Keratinocyte (primary cell): Measurements from ENCODE around the gene CSGALNACT2. TPM values are rescaled to one million over a fixed set of nuclear protein-coding genes. Genes with fewer than 3 reads are reported as not detected.

Experiments used
- DNase-seq: peaks from one replicate; pipeline ENCODE4 v3.0.0-alpha.2; 2011; ENCODE audit warnings: low read depth, missing footprints, low spot score
- FAIRE-seq: peaks from 2 replicates; lab custom pipeline; 2011; peaks lifted over from hg19 to GRCh38; lab: Jason Lieb, UNC
- H2AFZ ChIP-seq: 2 replicates; pipeline ENCODE4 v1.6.0; 2012; ENCODE audit warnings: low read length, control low read depth, inconsistent platforms; ENCODE audit not compliant: control insufficient read depth
- H3K27ac ChIP-seq: 2 replicates; pipeline ENCODE4 v1.5.1; 2011; ENCODE audit warnings: low read length; ENCODE audit not compliant: control insufficient read depth, insufficient read depth
- H3K27me3 ChIP-seq: 3 replicates; pipeline ENCODE4 v1.6.0; 2011; ENCODE audit warnings: low read length; ENCODE audit not compliant: control insufficient read depth, insufficient read depth; ENCODE audit errors: extremely low read depth
- H3K36me3 ChIP-seq, 2 experiments: 2 replicates in 1 of 2; 3 replicates in 1 of 2; pipeline ENCODE4 v1.5.1; 2011; ENCODE audit warnings: low read length in 2 of 2, mild to moderate bottlenecking in 1 of 2; ENCODE audit not compliant: control insufficient read depth in 2 of 2, insufficient read depth in 2 of 2; ENCODE audit errors: extremely low read depth in 1 of 2
- H3K4me1 ChIP-seq: 3 replicates; pipeline ENCODE4 v1.5.1; 2011; ENCODE audit warnings: low read length; ENCODE audit not compliant: control insufficient read depth, insufficient read depth; ENCODE audit errors: extremely low read depth
- H3K4me2 ChIP-seq: 3 replicates; pipeline ENCODE4 v1.6.0; 2011; ENCODE audit warnings: low read depth, low read length; ENCODE audit not compliant: control insufficient read depth, insufficient read depth; ENCODE audit errors: extremely low read depth
- H3K4me3 ChIP-seq, 3 experiments: fragments of 200-600 bp in 1 of 3; sonication (generic) in 1 of 3; 2 replicates in 2 of 3; 3 replicates in 1 of 3; pipeline ENCODE4 v1.5.1; 2011 to 2016; ENCODE audit warnings: low read length in 3 of 3, mild to moderate bottlenecking in 3 of 3, control low read depth in 2 of 3, inconsistent platforms in 1 of 3, low read depth in 1 of 3, mixed read lengths in 1 of 3, mixed run types in 1 of 3, moderate library complexity in 1 of 3; ENCODE audit not compliant: control insufficient read depth in 2 of 3, insufficient read depth in 2 of 3; ENCODE audit errors: extremely low read depth in 1 of 3
- H3K79me2 ChIP-seq: 2 replicates; pipeline ENCODE4 v1.6.0; 2012; ENCODE audit warnings: low read length; ENCODE audit not compliant: control insufficient read depth, insufficient read depth
- H3K9ac ChIP-seq: 3 replicates; pipeline ENCODE4 v1.6.0; 2011; ENCODE audit warnings: low read length; ENCODE audit not compliant: control insufficient read depth, insufficient read depth; ENCODE audit errors: extremely low read depth
- H3K9me1 ChIP-seq: 3 replicates; pipeline ENCODE4 v1.6.0; 2011; ENCODE audit warnings: low read length; ENCODE audit not compliant: control insufficient read depth, insufficient read depth; ENCODE audit errors: extremely low read depth
- H3K9me3 ChIP-seq: 2 replicates; pipeline ENCODE4 v1.5.1; 2012; ENCODE audit warnings: low read depth, low read length; ENCODE audit not compliant: control insufficient read depth
- H4K20me1 ChIP-seq: 3 replicates; pipeline ENCODE4 v1.6.0; 2011; ENCODE audit warnings: low read length; ENCODE audit not compliant: control insufficient read depth, insufficient read depth; ENCODE audit errors: extremely low read depth
- EZH2 ChIP-seq: IDR thresholded peaks from one replicate; pipeline ENCODE4 v1.6.1; 2012; ENCODE audit warnings: inconsistent platforms, mild to moderate bottlenecking, low read length, moderate library complexity
- dilution Hi-C: fragments of 300-500 bp; cut with MboI; formaldehyde crosslinking; loops from one replicate; pipeline ENCODE4 v1.7.0; 2020; ENCODE audit warnings: low sequenced_read_pairs; ENCODE audit not compliant: extremely low pct_ligation_motif_present
- polyA plus RNA-seq, 5 experiments: library from polyadenylated mRNA; depleted of rRNA in 3 of 5; stranded (reverse) in 3 of 5; stranded (forward) in 1 of 5; unstranded in 1 of 5; fragments of >200 nt; gene quantifications; 1 replicate in 1 of 5; 2 replicates in 3 of 5; 3 replicates in 1 of 5; pipeline versions ENCODE4 v1.2.1 to v1.2.3, GENCODE V29; 2011 to 2012; ENCODE audit warnings: missing spikeins in 2 of 5, low read depth in 1 of 5, low replicate concordance in 1 of 5
- TF ChIP-seq, protein P1 (sequence below), 3 experiments: IDR thresholded peaks in 1 of 3; conservative IDR thresholded peaks in 1 of 3; optimal IDR thresholded peaks in 1 of 3; 2 replicates in 2 of 3; 3 replicates in 1 of 3; pipeline versions ENCODE3 to v1.5.1; 2011; ENCODE audit warnings: low read length in 3 of 3, mild to moderate bottlenecking in 3 of 3, moderate library complexity in 2 of 3, control low read depth in 1 of 3, inconsistent platforms in 1 of 3; ENCODE audit not compliant: insufficient read depth in 2 of 3; ENCODE audit errors: extremely low read depth in 1 of 3

CSGALNACT2 gene
- polyA plus RNA-seq, 1 donor (not counting 4 experiments of a cell fraction or from before 2014, with no cell fraction given): 19.7 TPM

DNA sequence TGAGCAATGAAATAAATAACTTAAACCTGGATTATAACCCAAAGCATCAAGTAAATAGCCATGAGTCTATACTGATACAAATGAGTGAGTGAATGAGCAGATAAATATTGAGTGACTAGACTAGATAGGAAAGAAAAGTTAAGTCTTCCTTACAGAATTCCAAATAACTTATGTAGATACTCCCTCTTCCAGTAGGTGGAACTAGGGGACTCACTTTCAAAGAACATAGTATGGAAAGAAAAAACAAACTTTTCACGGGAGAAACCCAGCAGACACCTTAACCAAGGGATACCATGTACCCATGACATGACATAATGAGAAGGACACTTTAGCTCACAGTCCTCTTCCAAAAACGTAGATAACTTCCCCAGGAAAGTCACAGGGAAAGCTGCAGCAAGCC, 32.2 kb downstream of the CSGALNACT2 start:
- Histone ChIP-seq H3K9me3 (no peaks in the 10 kb centered on the region), H4K20me1 (no peaks in the 10 kb centered on the region), H3K4me3 (no peak overlapping the region), H3K36me3 (peaks cover 5 to 9% of the 10 kb centered on the region in 2 experiments), H3K27ac (no peak overlapping the region), H3K27me3 (no peaks in the 10 kb centered on the region), H3K9ac (no peak overlapping the region), H3K4me2 (no peak overlapping the region), H3K4me1 (peaks cover 5% of the 10 kb centered on the region), H3K79me2 (no peaks in the 10 kb centered on the region), H2AFZ (no peak overlapping the region), H3K9me1 (no peaks in the 10 kb centered on the region)
- DNase-seq: no peak
- dilution Hi-C loops: no loop called here
- no peak for FAIRE-seq
- TF ChIP-seq EZH2: no peak
- TF ChIP-seq, protein P1, sequence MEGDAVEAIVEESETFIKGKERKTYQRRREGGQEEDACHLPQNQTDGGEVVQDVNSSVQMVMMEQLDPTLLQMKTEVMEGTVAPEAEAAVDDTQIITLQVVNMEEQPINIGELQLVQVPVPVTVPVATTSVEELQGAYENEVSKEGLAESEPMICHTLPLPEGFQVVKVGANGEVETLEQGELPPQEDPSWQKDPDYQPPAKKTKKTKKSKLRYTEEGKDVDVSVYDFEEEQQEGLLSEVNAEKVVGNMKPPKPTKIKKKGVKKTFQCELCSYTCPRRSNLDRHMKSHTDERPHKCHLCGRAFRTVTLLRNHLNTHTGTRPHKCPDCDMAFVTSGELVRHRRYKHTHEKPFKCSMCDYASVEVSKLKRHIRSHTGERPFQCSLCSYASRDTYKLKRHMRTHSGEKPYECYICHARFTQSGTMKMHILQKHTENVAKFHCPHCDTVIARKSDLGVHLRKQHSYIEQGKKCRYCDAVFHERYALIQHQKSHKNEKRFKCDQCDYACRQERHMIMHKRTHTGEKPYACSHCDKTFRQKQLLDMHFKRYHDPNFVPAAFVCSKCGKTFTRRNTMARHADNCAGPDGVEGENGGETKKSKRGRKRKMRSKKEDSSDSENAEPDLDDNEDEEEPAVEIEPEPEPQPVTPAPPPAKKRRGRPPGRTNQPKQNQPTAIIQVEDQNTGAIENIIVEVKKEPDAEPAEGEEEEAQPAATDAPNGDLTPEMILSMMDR (optimal IDR thresholded peaks at IDR 0.05 in 1 of 3, IDR thresholded peaks at IDR 0.05 in 1 of 3, conservative IDR thresholded peaks at IDR 0.05 in 1 of 3; ENCODE audit: extremely low read depth in 1 of 3, insufficient read depth in 2 of 3, low read length in 3 of 3): no peak

DNA sequence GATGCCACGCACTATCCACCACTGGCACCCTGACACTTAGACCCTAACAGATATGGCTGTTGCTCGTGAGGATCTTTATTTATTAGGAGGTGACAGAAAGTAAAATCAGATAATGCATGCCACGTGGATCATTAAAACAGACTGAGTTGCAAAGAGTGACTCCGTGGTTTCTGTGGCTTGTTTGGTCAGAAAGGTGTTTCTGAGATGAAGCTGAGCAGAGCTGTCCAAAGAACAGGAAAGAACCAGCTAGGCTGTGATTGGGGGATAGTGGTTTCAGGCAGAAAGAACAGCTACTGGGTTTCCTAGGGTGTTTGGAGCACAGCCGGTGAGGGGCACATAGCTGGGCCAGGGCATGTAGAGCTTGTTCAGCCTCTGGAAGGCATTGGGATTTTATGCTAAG, 34.4 kb downstream of the CSGALNACT2 start:
- Histone ChIP-seq H3K27ac (no peak overlapping the region), H2AFZ (no peak overlapping the region), H3K9ac (no peak overlapping the region), H3K79me2 (no peaks in the 10 kb centered on the region), H4K20me1 (no peaks in the 10 kb centered on the region), H3K36me3 (peaks cover 5 to 12% of the 10 kb centered on the region in 2 experiments), H3K9me1 (no peaks in the 10 kb centered on the region), H3K27me3 (no peaks in the 10 kb centered on the region), H3K4me1 (peaks cover 2% of the 10 kb centered on the region), H3K9me3 (no peaks in the 10 kb centered on the region), H3K4me3 (no peak overlapping the region), H3K4me2 (no peak overlapping the region)
- TF ChIP-seq, protein P1 (optimal IDR thresholded peaks at IDR 0.05 in 1 of 3, IDR thresholded peaks at IDR 0.05 in 1 of 3, conservative IDR thresholded peaks at IDR 0.05 in 1 of 3; ENCODE audit: extremely low read depth in 1 of 3, insufficient read depth in 2 of 3, low read length in 3 of 3): no peak
- TF ChIP-seq EZH2: no peak
- DNase-seq (no peak), FAIRE-seq (no peak)
- dilution Hi-C loops: no loop called here
